Thymus (tissue), 11 donors: ENCODE results near the gene PSMD14. TPM values are rescaled to one million over a fixed set of nuclear protein-coding genes. Genes with fewer than 3 reads are reported as not detected.
"Not testable (repeated sequence)": the region's sequence is repeated elsewhere in the genome, so short reads cannot be mapped to it uniquely, and the experiment has no call there.

Experiments
- DNase-seq, 9 donors: peaks; one replicate each; pipeline ENCODE4 v3.0.0-alpha.2; 2013; ENCODE audit warnings: low spot score in 9 of 9, low read depth in 6 of 9, missing footprints in 1 of 9
- H3K27ac ChIP-seq, 2 donors: one replicate each; pipeline ENCODE4 v1.5.1; 2013; ENCODE audit warnings: control low read depth in 1 of 2, low read depth in 1 of 2, low read length in 1 of 2, mild to moderate bottlenecking in 1 of 2, moderate library complexity in 1 of 2
- H3K27me3 ChIP-seq, 2 donors: one replicate each; pipeline ENCODE4 v1.5.1; 2013; ENCODE audit warnings: low read length in 1 of 2; ENCODE audit not compliant: control insufficient read depth in 2 of 2, insufficient read depth in 1 of 2
- H3K36me3 ChIP-seq, 2 donors: one replicate each; pipeline ENCODE4 v1.5.1; 2013; ENCODE audit warnings: low read length in 1 of 2, mild to moderate bottlenecking in 1 of 2, moderate library complexity in 1 of 2; ENCODE audit not compliant: control insufficient read depth in 2 of 2, insufficient read depth in 2 of 2
- H3K4me1 ChIP-seq, 2 donors: one replicate each; pipeline ENCODE4 v1.5.1; 2013; ENCODE audit warnings: low read length in 2 of 2; ENCODE audit not compliant: control insufficient read depth in 2 of 2, insufficient read depth in 2 of 2
- H3K4me3 ChIP-seq, 2 donors: one replicate each; pipeline ENCODE4 v1.5.1; 2013; ENCODE audit warnings: low read length in 2 of 2, control low read depth in 1 of 2, mild to moderate bottlenecking in 1 of 2
- H3K9me3 ChIP-seq, 2 donors: one replicate each; pipeline ENCODE4 v1.5.1; 2013; ENCODE audit warnings: low read length in 1 of 2, mild to moderate bottlenecking in 1 of 2; ENCODE audit not compliant: control insufficient read depth in 2 of 2, insufficient read depth in 1 of 2
- WGBS: extraction: QIAGEN DNeasy Blood & Tissue Kit; methylation state at CpG from one replicate; pipeline ENCODE4 v1.1.7; 2013; 5-methylcytosine and 5-hydroxymethylcytosine counted together
- polyA plus RNA-seq: library from polyadenylated mRNA; stranded (reverse); fragments of 200-250 nt; gene quantifications from one replicate; pipeline ENCODE4 v1.2.3, GENCODE V29; 2013
- total RNA-seq: library from RNA; stranded (reverse); fragments of 120-200 nt; gene quantifications from one replicate; pipeline ENCODE4 v1.2.4, GENCODE V29; 2013
- donor health status: healthy.

PSMD14 gene
- total and polyA plus RNA-seq, 2 donors, result 37.9 to 67.4 TPM

DNA sequence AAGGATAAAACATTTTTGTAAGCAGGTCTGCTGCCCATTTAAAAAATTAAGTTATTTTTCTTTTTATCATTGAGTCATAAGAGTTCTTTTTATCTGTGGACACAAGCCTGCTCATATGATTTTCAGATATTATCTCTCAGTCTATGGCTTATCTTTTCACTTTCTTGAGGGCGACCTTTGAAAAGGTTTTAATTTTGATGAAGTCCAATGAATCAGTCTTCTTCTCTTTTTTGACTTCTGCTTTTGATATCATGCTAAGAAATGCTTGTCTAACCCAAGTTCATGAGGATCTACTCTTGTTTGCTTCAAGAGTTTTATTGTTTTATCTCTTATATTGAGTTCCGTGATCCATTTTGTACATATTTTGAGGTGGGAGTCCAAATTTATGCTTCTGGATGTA lies 36.5 kb downstream of the PSMD14 start:
- Histone ChIP-seq H3K27me3 (no peaks in the 10 kb centered on the region), H3K4me3 (no peak overlapping the region), H3K27ac (no peak overlapping the region), H3K9me3 (peaks cover 0 to 4% of the 10 kb centered on the region in 2 donors), H3K4me1 (no peaks in the 10 kb centered on the region), H3K36me3 (no peaks in the 10 kb centered on the region)
- 96% methylated on average over 2 of the region's 2 CpGs for WGBS
- DNase-seq, result no peak

DNA sequence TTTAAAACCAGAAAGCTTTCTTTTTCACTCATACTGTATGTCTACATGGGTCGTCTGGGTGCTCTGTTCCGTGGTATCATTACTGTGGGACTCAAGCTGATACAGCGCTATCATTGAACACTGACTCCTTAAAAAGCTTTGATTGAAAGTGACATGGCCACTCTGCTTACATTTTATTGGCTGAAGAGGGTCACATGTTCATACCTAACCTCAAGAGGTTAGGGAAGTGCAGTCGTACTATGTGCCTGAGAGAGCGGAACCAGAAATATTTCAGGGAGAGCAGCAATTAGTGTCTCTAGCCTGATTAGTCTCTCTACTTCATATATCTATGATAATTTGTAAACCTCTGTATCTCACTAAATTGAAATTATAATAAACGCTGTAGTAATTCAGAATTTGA lies 43.5 kb downstream of the PSMD14 start:
- whole genome bisulfite sequencing, result 82% methylated on average over 6 of the region's 6 CpGs
- H3K4me1 ChIP-seq, result no peaks in the 10 kb centered on the region
- no peaks in the 10 kb centered on the region for H3K36me3 ChIP-seq
- no peaks in the 10 kb centered on the region for H3K9me3 ChIP-seq
- H3K27me3 ChIP-seq, result no peaks in the 10 kb centered on the region
- H3K27ac ChIP-seq, result no peak overlapping the region
- DNase-seq, result no peak
- H3K4me3 ChIP-seq, result no peak overlapping the region

DNA sequence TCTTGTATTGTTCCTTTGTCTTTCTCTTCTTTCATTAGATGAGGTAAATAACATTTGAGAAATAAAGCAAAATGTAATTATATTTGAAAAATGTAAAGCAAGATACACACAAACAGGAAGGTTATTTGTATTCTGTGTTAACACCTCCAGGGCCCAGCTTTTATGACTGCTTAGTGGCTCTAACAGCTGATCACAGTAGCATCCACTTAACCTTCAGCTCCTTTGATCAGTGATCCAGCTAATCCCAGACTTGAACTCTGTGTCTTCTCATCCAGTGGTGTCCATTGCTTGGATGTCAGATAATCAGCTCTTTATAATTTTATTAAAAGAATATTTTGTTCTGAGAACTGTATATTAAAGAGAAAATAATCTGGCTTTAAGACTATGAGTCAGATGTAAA lies 44.5 kb downstream of the PSMD14 start:
- Histone ChIP-seq H3K27me3 (no peaks in the 10 kb centered on the region), H3K4me1 (no peaks in the 10 kb centered on the region), H3K9me3 (no peaks in the 10 kb centered on the region), H3K36me3 (no peaks in the 10 kb centered on the region), H3K27ac (no peak overlapping the region), H3K4me3 (no peak overlapping the region)
- DNase-seq, result no peak

DNA sequence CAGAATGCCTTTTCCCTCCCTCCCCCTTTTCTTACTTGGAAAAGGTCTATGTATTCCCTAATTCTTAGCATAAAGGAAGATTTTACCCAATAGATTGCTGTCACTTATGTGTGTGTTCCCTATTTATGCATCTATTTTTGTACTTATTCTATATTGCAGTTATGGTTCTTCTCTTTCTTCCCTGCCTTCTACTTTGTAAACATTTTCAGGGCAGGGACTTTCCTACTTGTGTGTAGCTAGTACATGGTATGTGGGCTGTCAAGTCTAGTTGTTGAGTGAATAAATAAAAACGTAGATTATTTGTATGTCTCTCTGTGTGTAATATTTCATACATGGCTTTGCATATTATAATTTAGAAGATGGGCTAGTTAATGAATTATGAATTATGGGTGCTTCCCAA lies 45.3 kb downstream of the PSMD14 start:
- no peak overlapping the region for H3K4me3 ChIP-seq
- no peak overlapping the region for H3K27ac ChIP-seq
- 98% methylated on average over 1 of the region's 1 CpG for WGBS
- no peaks in the 10 kb centered on the region for H3K9me3 ChIP-seq
- H3K36me3 ChIP-seq, result no peaks in the 10 kb centered on the region
- no peaks in the 10 kb centered on the region for H3K27me3 ChIP-seq
- no peaks in the 10 kb centered on the region for H3K4me1 ChIP-seq
- no peak for DNase-seq

DNA sequence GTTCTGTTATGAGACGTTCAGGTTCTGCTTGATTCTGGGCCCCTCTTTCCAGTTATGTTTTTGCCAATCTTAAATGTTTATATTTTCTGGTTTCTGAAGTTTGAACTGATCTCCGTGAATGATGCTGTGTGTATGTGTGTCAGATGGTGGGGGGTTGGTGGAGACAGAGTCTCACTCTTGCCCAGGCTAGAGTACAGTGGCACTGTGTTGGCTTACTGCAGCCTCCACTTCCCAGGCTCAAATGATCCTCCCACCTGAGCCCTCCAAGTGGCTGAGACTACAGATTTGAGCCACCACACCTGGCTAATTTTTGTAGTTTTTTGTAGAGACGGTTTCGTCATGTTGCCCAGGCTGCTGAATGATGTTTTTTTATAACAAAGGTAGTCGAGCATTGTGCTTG lies 45.9 kb downstream of the PSMD14 start:
- no peak for DNase-seq
- H3K27me3 ChIP-seq, result no peaks in the 10 kb centered on the region

DNA sequence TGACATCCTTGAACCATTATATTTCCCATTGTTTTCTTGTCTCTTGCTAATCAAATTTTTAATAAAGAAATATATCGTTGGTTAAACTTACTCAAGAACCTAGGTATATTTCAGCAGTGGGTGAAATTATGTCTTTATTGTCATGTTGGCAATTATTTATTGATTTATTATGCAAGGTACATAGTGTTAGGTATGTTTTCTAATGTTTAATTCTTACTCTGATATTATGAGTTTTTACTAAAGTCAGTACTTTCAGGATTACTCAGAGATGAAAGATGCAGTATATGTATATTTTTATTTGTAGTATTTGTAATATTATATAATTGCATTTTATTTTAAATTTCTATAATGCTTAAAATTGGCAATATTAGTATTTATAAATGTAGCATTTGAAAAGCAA lies 46.9 kb downstream of the PSMD14 start:
- DNase-seq, result no peak
- Histone ChIP-seq H3K4me3 (no peak overlapping the region), H3K27ac (no peak overlapping the region), H3K9me3 (peaks cover 0 to 2% of the 10 kb centered on the region in 2 donors), H3K36me3 (no peaks in the 10 kb centered on the region), H3K27me3 (no peaks in the 10 kb centered on the region), H3K4me1 (no peaks in the 10 kb centered on the region)
- 99% methylated on average over 1 of the region's 1 CpG for WGBS

More for the DNA sequence above, 45.9 kb downstream of the PSMD14 start:
- 98% methylated on average over 5 of the region's 5 CpGs for WGBS
- no peaks in the 10 kb centered on the region for H3K36me3 ChIP-seq
- no peaks in the 10 kb centered on the region for H3K9me3 ChIP-seq
- no peaks in the 10 kb centered on the region for H3K4me1 ChIP-seq
- no peak overlapping the region for H3K27ac ChIP-seq
- H3K4me3 ChIP-seq, result no peak overlapping the region

DNA sequence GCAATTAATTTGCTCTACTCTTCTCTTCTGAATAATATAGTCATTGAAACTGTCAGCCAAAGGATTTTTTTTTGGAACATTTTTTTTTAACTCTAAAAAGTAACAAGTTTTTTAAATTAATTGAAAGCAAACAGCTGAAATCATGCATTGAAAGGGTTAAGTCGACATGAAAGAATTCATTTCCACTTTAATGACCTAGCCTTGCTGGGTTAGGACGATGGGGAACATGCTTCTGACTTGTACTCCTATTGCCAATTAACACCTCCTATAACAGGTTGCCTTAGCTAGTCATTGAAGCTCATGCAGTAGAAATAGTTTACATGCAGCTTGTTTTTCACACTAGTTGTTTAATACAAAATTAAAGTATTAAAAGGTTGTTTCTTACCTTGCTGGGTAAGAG lies 47.8 kb downstream of the PSMD14 start:
- 61% methylated on average over 2 of the region's 2 CpGs for WGBS
- no peak for DNase-seq
- H3K27ac ChIP-seq, result no peak overlapping the region
- H3K4me1 ChIP-seq, result no peaks in the 10 kb centered on the region
- H3K27me3 ChIP-seq, result no peaks in the 10 kb centered on the region
- H3K9me3 ChIP-seq, result peaks cover 0 to 3% of the 10 kb centered on the region in 2 donors
- no peaks in the 10 kb centered on the region for H3K36me3 ChIP-seq
- no peak overlapping the region for H3K4me3 ChIP-seq

DNA sequence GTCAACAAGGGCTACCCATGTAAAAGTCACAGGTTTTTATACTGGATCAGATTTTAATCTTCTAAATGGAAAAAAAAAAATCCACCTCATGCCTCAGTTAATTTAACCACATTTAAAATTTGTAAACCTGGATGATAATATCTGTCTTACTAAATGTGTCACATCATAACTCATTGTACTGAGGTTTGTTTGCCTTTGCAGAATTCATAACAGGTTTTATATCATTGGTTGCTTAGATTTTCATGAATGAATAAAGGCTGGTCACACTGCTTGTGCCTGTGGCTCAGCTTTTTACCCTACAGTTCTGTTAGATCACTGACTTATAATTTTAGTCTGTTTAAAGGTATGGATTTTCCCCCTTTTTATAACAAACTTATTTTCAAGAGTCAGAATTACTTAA lies 48.9 kb downstream of the PSMD14 start:
- Histone ChIP-seq H3K36me3 (no peaks in the 10 kb centered on the region), H3K27ac (no peak overlapping the region), H3K27me3 (no peaks in the 10 kb centered on the region), H3K4me3 (no peak overlapping the region), H3K9me3 (peaks cover 0 to 6% of the 10 kb centered on the region in 2 donors), H3K4me1 (no peaks in the 10 kb centered on the region)
- DNase-seq, result no peak

DNA sequence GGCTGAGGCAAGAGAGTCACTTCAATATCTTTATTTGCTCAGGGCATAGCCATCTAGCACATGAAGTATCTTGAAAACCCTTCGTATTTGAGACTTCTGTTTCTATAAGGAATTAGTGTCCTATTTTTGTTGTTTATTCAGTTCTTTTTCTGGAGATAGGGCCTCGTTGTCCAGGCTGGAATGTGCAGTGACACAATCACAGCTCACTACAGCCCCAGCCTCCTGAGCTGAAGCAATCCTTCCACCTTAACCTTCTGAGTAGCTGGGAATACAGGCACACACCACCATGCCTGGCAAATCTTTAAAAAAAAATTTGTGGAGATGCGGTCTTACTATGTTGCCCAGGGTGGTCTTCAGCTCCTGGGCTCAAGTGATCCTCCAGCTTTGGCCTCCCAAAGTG lies 50.6 kb downstream of the PSMD14 start:
- Histone ChIP-seq H3K36me3 (no peaks in the 10 kb centered on the region), H3K27me3 (no peaks in the 10 kb centered on the region), H3K4me1 (no peaks in the 10 kb centered on the region), H3K27ac (no peak overlapping the region), H3K4me3 (no peak overlapping the region), H3K9me3 (peaks cover 0 to 14% of the 10 kb centered on the region in 2 donors)
- DNase-seq, result no peak
- WGBS, result 99% methylated on average over 3 of the region's 3 CpGs

DNA sequence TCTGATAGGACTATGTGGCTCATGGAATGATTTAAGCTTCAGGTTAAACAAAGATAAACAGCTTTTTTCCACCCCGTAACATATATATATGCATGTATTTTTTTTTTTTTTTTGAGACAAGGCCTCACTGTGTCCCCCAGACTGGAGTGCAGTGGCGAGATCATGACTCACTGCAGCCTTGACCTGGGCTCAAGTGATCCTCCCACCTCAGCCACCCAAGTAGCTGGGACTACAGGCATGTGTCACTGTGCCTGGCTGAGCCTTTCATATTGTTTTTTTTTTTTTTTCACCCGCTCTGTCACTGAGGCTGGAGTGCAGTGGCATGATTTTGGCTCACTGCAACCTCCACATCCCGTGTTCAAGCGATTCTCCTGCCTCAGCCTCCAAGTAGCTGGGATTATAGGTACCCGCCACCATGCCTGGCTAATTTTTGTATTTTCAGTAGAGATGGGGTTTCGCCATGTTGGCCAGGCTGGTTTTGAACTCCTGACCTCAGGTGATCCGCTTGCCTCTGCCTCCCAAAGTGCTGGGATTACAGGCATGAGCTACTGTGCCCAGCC lies 52.0 kb downstream of the PSMD14 start:
- not testable (repeated sequence) for H3K4me3 ChIP-seq, H3K36me3 ChIP-seq, H3K4me1 ChIP-seq, H3K27ac ChIP-seq, H3K27me3 ChIP-seq, DNase-seq
- 98% methylated on average over 8 of the region's 8 CpGs for WGBS
- peaks cover 0 to 16% of the 10 kb centered on the region in 2 donors for H3K9me3 ChIP-seq
